SK-N-SH (cell line): ENCODE results near the gene CALM1. TPM values are rescaled to one million over a fixed set of nuclear protein-coding genes. Genes with fewer than 3 reads are reported as not detected.
"Not testable (repeated sequence)": the region's sequence is repeated elsewhere in the genome, so short reads cannot be mapped to it uniquely, and the experiment has no call there.

Source experiments
- CTCF ChIA-PET: fragments of 300-600, 350-600 bp; formaldehyde crosslinking; extraction: SDS; loops from one replicate; lab custom pipeline; 2021; lab: Yijun Ruan, JAX
- POLR2A ChIA-PET: fragments of 350-600 bp; sonication (Branson Sonifier 250); formaldehyde crosslinking; extraction: SDS; loops from one replicate; lab custom pipeline; 2020; ENCODE audit warnings: antibody characterized with exemption, inconsistent platforms; lab: Yijun Ruan, JAX
- DNase-seq: peaks from one replicate; pipeline ENCODE4 v3.0.0; 2012
- H2AFZ ChIP-seq: fragments of 200-600 bp; sonication (generic); 2 replicates; pipeline ENCODE4 v1.8.1; 2016; ENCODE audit warnings: antibody characterized with exemption, mild to moderate bottlenecking, low read depth
- H3F3A ChIP-seq: fragments of 200-600 bp; sonication (generic); replicated peaks from 2 replicates; pipeline ENCODE3; 2016; ENCODE audit warnings: antibody characterized with exemption, mild to moderate bottlenecking; ENCODE audit not compliant: insufficient read depth
- H3K27ac ChIP-seq, 2 experiments: fragments of 200-500 bp in 1 of 2; fragments of 200-600 bp in 1 of 2; sonication (Bioruptor generic) in 1 of 2; sonication (generic), shearing (Covaris generic) in 1 of 2; 2 replicates each; pipeline versions ENCODE4 v1.5.1 to v1.6.1; 2014 to 2016; ENCODE audit warnings: low read depth in 2 of 2, inconsistent platforms in 1 of 2, low read length in 1 of 2, mild to moderate bottlenecking in 1 of 2, mixed read lengths in 1 of 2
- H3K27me3 ChIP-seq: fragments of 200-600 bp; sonication (generic), shearing (Covaris generic); 2 replicates; pipeline ENCODE4 v1.6.1; 2016; ENCODE audit warnings: mixed run types; ENCODE audit not compliant: insufficient read depth
- H3K36me3 ChIP-seq, 2 experiments: fragments of 200-500 bp in 1 of 2; fragments of 200-600 bp in 1 of 2; sonication (Bioruptor generic) in 1 of 2; sonication (generic) in 1 of 2; replicated peaks in 1 of 2; 2 replicates each; pipeline versions ENCODE3 to v1.5.1; 2014 to 2016; ENCODE audit warnings: low read length in 1 of 2, mild to moderate bottlenecking in 1 of 2; ENCODE audit not compliant: insufficient read depth in 2 of 2, control insufficient read depth in 1 of 2
- H3K4me1 ChIP-seq, 2 experiments: fragments of 200-500 bp in 1 of 2; fragments of 200-600 bp in 1 of 2; sonication (Bioruptor generic) in 1 of 2; sonication (generic), shearing (Covaris generic) in 1 of 2; 2 replicates each; pipeline versions ENCODE4 v1.5.1 to v1.6.1; 2014 to 2016; ENCODE audit warnings: low read depth in 1 of 2, low read length in 1 of 2, mixed run types in 1 of 2; ENCODE audit not compliant: insufficient read depth in 2 of 2, control insufficient read depth in 1 of 2
- H3K4me2 ChIP-seq: fragments of 200-600 bp; sonication (generic), shearing (Covaris generic); 2 replicates; pipeline ENCODE4 v1.6.1; 2017; ENCODE audit warnings: mixed run types
- H3K4me3 ChIP-seq, 2 experiments: fragments of 200-500 bp in 1 of 2; fragments of 200-600 bp in 1 of 2; sonication (Bioruptor generic) in 1 of 2; sonication (generic), shearing (Covaris generic) in 1 of 2; 2 replicates each; pipeline versions ENCODE4 v1.5.1 to v1.8.1; 2014 to 2016; ENCODE audit warnings: low read depth in 2 of 2, inconsistent platforms in 1 of 2, low read length in 1 of 2, mild to moderate bottlenecking in 1 of 2, mixed read lengths in 1 of 2, moderate library complexity in 1 of 2
- H3K79me2 ChIP-seq: fragments of 200-600 bp; sonication (generic); 2 replicates; pipeline ENCODE4 v1.8.1; 2017; ENCODE audit warnings: mild to moderate bottlenecking; ENCODE audit not compliant: insufficient read depth
- H3K9ac ChIP-seq: fragments of 200-600 bp; sonication (generic); 2 replicates; pipeline ENCODE4 v1.6.1; 2017; ENCODE audit warnings: mixed run types
- H3K9me2 ChIP-seq: fragments of 200-600 bp; sonication (generic); 2 replicates; pipeline ENCODE4 v1.6.1; 2017; ENCODE audit warnings: mixed run types
- H3K9me3 ChIP-seq: fragments of 200-600 bp; sonication (generic); 2 replicates; pipeline ENCODE4 v1.6.1; 2017; ENCODE audit warnings: mixed run types, mild to moderate bottlenecking, moderate library complexity
- H4K20me1 ChIP-seq: fragments of 200-600 bp; sonication (generic); 2 replicates; pipeline ENCODE4 v1.6.1; 2017; ENCODE audit warnings: mild to moderate bottlenecking, mixed run types; ENCODE audit not compliant: insufficient read depth
- ELF1 ChIP-seq: IDR thresholded peaks from 2 replicates; pipeline ENCODE4 v1.4.0; 2012
- FOSL2 ChIP-seq: IDR thresholded peaks from 2 replicates; pipeline ENCODE4 v1.4.0; 2012; ENCODE audit warnings: low read depth, mild to moderate bottlenecking, moderate library complexity, borderline replicate concordance
- FOXJ3 ChIP-seq: sonication (generic); formaldehyde crosslinking; IDR thresholded peaks from 2 replicates; pipeline ENCODE4 v1.5.1; 2020; ENCODE audit warnings: mild to moderate bottlenecking, missing genetic modification reagents
- GABPA ChIP-seq: IDR thresholded peaks from 2 replicates; pipeline ENCODE4 v1.4.0; 2012; ENCODE audit warnings: low read depth, mild to moderate bottlenecking
- GATA2 ChIP-seq: sonication (generic); formaldehyde crosslinking; IDR thresholded peaks from 2 replicates; pipeline ENCODE4 v1.5.0; 2020; ENCODE audit warnings: mild to moderate bottlenecking, missing genetic modification reagents
- JUND ChIP-seq: IDR thresholded peaks from 2 replicates; pipeline ENCODE4 v1.4.0; 2012
- POLR2AphosphoS5 ChIP-seq: IDR thresholded peaks from 2 replicates; pipeline ENCODE4 v1.6.1; 2012; ENCODE audit warnings: low read depth, low read length
- RCOR1 ChIP-seq: fragments of 150-350 bp; IDR thresholded peaks from 2 replicates; pipeline ENCODE4 v1.6.1; 2017; ENCODE audit warnings: antibody characterized with exemption, low read length
- RFX5 ChIP-seq: IDR thresholded peaks from 2 replicates; pipeline ENCODE4 v1.6.1; 2012; ENCODE audit warnings: mild to moderate bottlenecking, improper control_type of control experiment, low read length
- RXRA ChIP-seq: IDR thresholded peaks from 2 replicates; pipeline ENCODE4 v1.4.0; 2012; ENCODE audit warnings: low read depth, mild to moderate bottlenecking, borderline replicate concordance
- SIN3A ChIP-seq: IDR thresholded peaks from 2 replicates; pipeline ENCODE4 v1.6.1; 2012; ENCODE audit warnings: low read depth, mild to moderate bottlenecking, low read length, moderate library complexity, borderline replicate concordance
- TAF1 ChIP-seq: IDR thresholded peaks from 2 replicates; pipeline ENCODE4 v1.6.1; 2012; ENCODE audit warnings: low read depth, mild to moderate bottlenecking, low read length, moderate library complexity, borderline replicate concordance
- TCF12 ChIP-seq: IDR thresholded peaks from 2 replicates; pipeline ENCODE4 v1.4.0; 2012
- TEAD4 ChIP-seq: IDR thresholded peaks from 2 replicates; pipeline ENCODE4 v1.4.0; 2012; ENCODE audit warnings: mild to moderate bottlenecking, borderline replicate concordance; ENCODE audit not compliant: insufficient read depth
- WGBS: methylation state at CpG from one replicate; pipeline ENCODE4 v1.1.6; 2017; ENCODE audit warnings: low lambda C conversion rate; 5-methylcytosine and 5-hydroxymethylcytosine counted together
- polyA plus RNA-seq, 3 experiments: library from polyadenylated mRNA; depleted of rRNA; stranded (reverse); fragments of >200 nt; gene quantifications; 2 replicates each; pipeline ENCODE4 v1.2.3, GENCODE V29; 2012

CALM1 gene
- polyA plus RNA-seq, 1 of the 3 experiments (the other 2 are of a cell fraction): 299 TPM

- no peaks in the 10 kb centered on the region for H4K20me1 ChIP-seq
- no peak for TF ChIP-seq TEAD4
- no peak for TF ChIP-seq FOSL2
- no peak for TF ChIP-seq JUND
- no peak for TF ChIP-seq ELF1
- TF ChIP-seq POLR2AphosphoS5: no peak
- TF ChIP-seq TAF1: no peak
- TF ChIP-seq GABPA: no peak
- TF ChIP-seq RFX5: no peak
- TF ChIP-seq RXRA: no peak
- no peak for TF ChIP-seq FOXJ3 (CRISPR knock-in tag)
- TF ChIP-seq SIN3A: no peak
- TF ChIP-seq, all 33 proteins: peak for 0
- Histone ChIP-seq H3K4me1 (peaks cover 2 to 16% of the 10 kb centered on the region in 2 experiments; a peak in 2 of 4 replicates), H3K4me3 (no peak overlapping the region), H2AFZ (no peak overlapping the region), H3K9ac (no peak overlapping the region), H3K9me3 (no peaks in the 10 kb centered on the region), H3K27me3 (no peaks in the 10 kb centered on the region), H3K36me3 (no peaks in the 10 kb centered on the region), H3F3A (peaks cover 6% of the 10 kb centered on the region), H3K79me2 (no peaks in the 10 kb centered on the region), H3K9me2 (no peaks in the 10 kb centered on the region), H3K27ac (peak overlapping the region in 1 of 2 experiments; percentile 6; a peak in 1 of 4 replicates), H3K4me2 (no peak overlapping the region)
- DNase-seq: no peak
- ChIA-PET CTCF (interaction anchor here (1.0 kb wide), 1 partner anchor 11 kb away, joined by 3 read pairs; no protein-coding TSS in a partner anchor), POLR2A (no interaction called here)
- WGBS: 31% methylated on average over 1 of the region's 1 CpG
Observed at GRCh38 chr14:90388982-90389381, 7.8 kb upstream of the CALM1 start.

- DNase-seq: no peak
- peaks cover 9% of the 10 kb centered on the region for H4K20me1 ChIP-seq
- H3K79me2 ChIP-seq: peaks cover 17% of the 10 kb centered on the region
- H3K27me3 ChIP-seq: no peaks in the 10 kb centered on the region
- ChIA-PET POLR2A (no interaction called here), CTCF (no interaction called here)
- H3K9ac ChIP-seq: no peak overlapping the region
- no peaks in the 10 kb centered on the region for H3K36me3 ChIP-seq
- H3K27ac ChIP-seq: no peak overlapping the region
- H3K4me2 ChIP-seq: no peak overlapping the region
- WGBS: 62% methylated on average over 3 of the region's 3 CpGs
- H2AFZ ChIP-seq: no peak overlapping the region
- H3K4me3 ChIP-seq: no peak overlapping the region
- no peaks in the 10 kb centered on the region for H3K9me2 ChIP-seq
- no peak for TF ChIP-seq SIN3A
- no peak for TF ChIP-seq RXRA
- no peak for TF ChIP-seq TCF12
- TF ChIP-seq FOXJ3 (CRISPR knock-in tag): no peak
- TF ChIP-seq JUND: no peak
- no peak for TF ChIP-seq TAF1
- no peak for TF ChIP-seq RFX5
- no peak for TF ChIP-seq RCOR1
- TF ChIP-seq ELF1: no peak
- TF ChIP-seq GATA2 (CRISPR knock-in tag): no peak
- TF ChIP-seq, all 33 proteins: peak for 0
- H3K9me3 ChIP-seq: no peaks in the 10 kb centered on the region
- peaks cover under 1% of the 10 kb centered on the region for H3F3A ChIP-seq
- peaks cover 0 to 9% of the 10 kb centered on the region in 2 experiments; a peak in 3 of 4 replicates for H3K4me1 ChIP-seq
Observed at GRCh38 chr14:90393966-90394365, 2.9 kb upstream of the CALM1 start.

GRCh38 chr14:90394782-90395181, 2.0 kb upstream of the CALM1 start:
- H4K20me1 ChIP-seq: peaks cover 16% of the 10 kb centered on the region
- H3K9ac ChIP-seq, H3K36me3 ChIP-seq, H3K4me2 ChIP-seq, H3K9me2 ChIP-seq, H3K9me3 ChIP-seq, H3K4me3 ChIP-seq, H3K27ac ChIP-seq, H3F3A ChIP-seq, POLR2A ChIA-PET, H2AFZ ChIP-seq, DNase-seq, H3K27me3 ChIP-seq: not testable (repeated sequence)
- CTCF ChIA-PET: interaction anchor here (1.6 kb wide), 1 partner anchor 10 kb away, joined by 10 read pairs; no protein-coding TSS in a partner anchor
- peaks cover 25% of the 10 kb centered on the region for H3K79me2 ChIP-seq
- H3K4me1 ChIP-seq: peaks cover under 1 to 14% of the 10 kb centered on the region in 2 experiments; a peak in 3 of 4 replicates
- 93% methylated on average over 8 of the region's 8 CpGs for WGBS
